Neural progenitor cell (in vitro differentiated cells): Measurements from ENCODE around the gene TNN. TPM values are rescaled to one million over a fixed set of nuclear protein-coding genes. Genes with fewer than 3 reads are reported as not detected.

ENCODE experiments used
- DNase-seq: peaks from one replicate; pipeline ENCODE4 v3.0.0-alpha.2; 2016; ENCODE audit warnings: low spot score
- H2AFZ ChIP-seq: fragments of 200-600 bp; sonication (generic); replicated peaks from 2 replicates; pipeline ENCODE4 v1.6.1; 2016; ENCODE audit warnings: antibody characterized with exemption
- H3F3A ChIP-seq: fragments of 200-600 bp; sonication (generic); 2 replicates; pipeline ENCODE4 v1.6.1; 2016; ENCODE audit warnings: antibody characterized with exemption, low read depth
- H3K27ac ChIP-seq: fragments of 200-600 bp; sonication (generic); 2 replicates; pipeline ENCODE4 v1.5.1; 2016; ENCODE audit warnings: mild to moderate bottlenecking
- H3K27me3 ChIP-seq: fragments of 200-600 bp; sonication (generic); 2 replicates; pipeline ENCODE4 v1.6.1; 2016; ENCODE audit warnings: mild to moderate bottlenecking, moderate library complexity
- H3K36me3 ChIP-seq: fragments of 200-600 bp; sonication (generic); 2 replicates; pipeline ENCODE4 v1.5.1; 2016
- H3K4me1 ChIP-seq: fragments of 200-600 bp; sonication (generic); 2 replicates; pipeline ENCODE4 v1.6.1; 2016; ENCODE audit warnings: mixed run types
- H3K4me2 ChIP-seq: fragments of 200-600 bp; sonication (generic); 2 replicates; pipeline ENCODE4 v1.6.1; 2016
- H3K4me3 ChIP-seq: fragments of 200-600 bp; sonication (generic); 2 replicates; pipeline ENCODE4 v1.5.1; 2016
- H3K79me2 ChIP-seq: fragments of 200-600 bp; sonication (generic); 2 replicates; pipeline ENCODE4 v1.6.1; 2016; ENCODE audit warnings: low read depth
- H3K9ac ChIP-seq: fragments of 200-600 bp; sonication (generic); 2 replicates; pipeline ENCODE4 v1.6.1; 2016
- H3K9me3 ChIP-seq: fragments of 200-600 bp; sonication (generic); 2 replicates; pipeline ENCODE4 v1.5.1; 2016; ENCODE audit warnings: low read depth
- H4K20me1 ChIP-seq: fragments of 200-600 bp; sonication (generic); 2 replicates; pipeline ENCODE4 v1.6.1; 2016; ENCODE audit warnings: low read depth
- H3K27ac Mint-ChIP-seq: 3 replicates; pipeline ENCODE4 v1.8.0; 2021; ENCODE audit warnings: mixed read lengths
- H3K27me3 Mint-ChIP-seq: 2 replicates; pipeline ENCODE4 v1.8.0; 2022; ENCODE audit warnings: low read depth, mild to moderate bottlenecking, inconsistent platforms, moderate library complexity, mixed read lengths; ENCODE audit not compliant: insufficient read depth
- H3K36me3 Mint-ChIP-seq: 3 replicates; pipeline ENCODE4 v1.8.0; 2021; ENCODE audit warnings: mixed read lengths
- H3K4me1 Mint-ChIP-seq: 3 replicates; pipeline ENCODE4 v1.8.0; 2021; ENCODE audit warnings: mixed read lengths
- H3K4me3 Mint-ChIP-seq: 3 replicates; pipeline ENCODE4 v1.8.0; 2021; ENCODE audit warnings: mild to moderate bottlenecking, moderate library complexity, mixed read lengths
- H3K9me3 Mint-ChIP-seq: 3 replicates; pipeline ENCODE4 v1.8.0; 2020; ENCODE audit warnings: mixed read lengths
- EZH2 ChIP-seq: fragments of 200-600 bp; sonication (generic); IDR thresholded peaks from 2 replicates; pipeline ENCODE4 v1.6.1; 2017; ENCODE audit warnings: antibody characterized with exemption, mild to moderate bottlenecking, moderate library complexity
- EZH2phosphoT487 ChIP-seq: fragments of 200-600 bp; sonication (generic); IDR thresholded peaks from 2 replicates; pipeline ENCODE4 v1.6.1; 2017; ENCODE audit warnings: antibody characterized with exemption
- total RNA-seq: library from RNA; depleted of rRNA; stranded (reverse); fragments of >200 nt; gene quantifications from 2 replicates; pipeline ENCODE4 v1.2.3, GENCODE V29; 2015; ENCODE audit warnings: low replicate concordance
- TF ChIP-seq, protein P1 (sequence below): fragments of 200-600 bp; sonication (generic); IDR thresholded peaks from 2 replicates; pipeline ENCODE4 v1.5.1; 2017; ENCODE audit warnings: antibody characterized with exemption, mild to moderate bottlenecking

The TNN gene
- total RNA-seq, 1 donor from 2014 or later = not detected

DNA sequence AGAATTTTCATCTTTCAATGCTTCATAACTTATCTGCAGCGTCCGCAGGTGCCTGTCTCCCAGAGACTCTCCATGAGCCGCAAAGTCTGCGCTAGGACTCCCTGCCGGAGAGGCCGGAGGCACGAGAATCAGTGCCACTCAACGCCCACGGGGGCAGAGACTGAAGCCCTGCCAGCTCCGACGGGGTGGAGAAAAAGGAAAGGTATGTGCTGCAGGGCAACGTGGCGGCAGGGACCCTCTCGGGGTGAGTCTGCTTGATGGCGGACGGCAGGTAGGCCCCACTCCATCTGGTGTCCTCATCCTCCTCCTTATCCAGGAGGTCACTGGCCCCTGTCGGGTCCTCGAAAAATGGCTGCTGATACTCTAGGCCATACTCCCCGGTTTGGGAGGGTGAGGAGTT lies 22.5 kb upstream of the TNN start:
- no peaks in the 10 kb centered on the region for H3K9me3 ChIP-seq
- Mint-ChIP-seq H3K36me3 (no peaks in the 10 kb centered on the region), H3K4me1 (peaks cover 6% of the 10 kb centered on the region), H3K9me3 (peaks cover 19% of the 10 kb centered on the region), H3K4me3 (no peak overlapping the region), H3K27me3 (no peaks in the 10 kb centered on the region), H3K27ac (no peak overlapping the region)
- no peak overlapping the region for H2AFZ ChIP-seq
- no peak overlapping the region for H3K4me3 ChIP-seq
- no peaks in the 10 kb centered on the region for H4K20me1 ChIP-seq
- H3K9ac ChIP-seq = no peak overlapping the region
- no peak for DNase-seq
- H3K36me3 ChIP-seq = no peaks in the 10 kb centered on the region
- no peak overlapping the region for H3K4me2 ChIP-seq
- no peaks in the 10 kb centered on the region for H3K27me3 ChIP-seq
- H3K27ac ChIP-seq = no peak overlapping the region
- H3F3A ChIP-seq = no peaks in the 10 kb centered on the region
- TF ChIP-seq, protein P1, sequence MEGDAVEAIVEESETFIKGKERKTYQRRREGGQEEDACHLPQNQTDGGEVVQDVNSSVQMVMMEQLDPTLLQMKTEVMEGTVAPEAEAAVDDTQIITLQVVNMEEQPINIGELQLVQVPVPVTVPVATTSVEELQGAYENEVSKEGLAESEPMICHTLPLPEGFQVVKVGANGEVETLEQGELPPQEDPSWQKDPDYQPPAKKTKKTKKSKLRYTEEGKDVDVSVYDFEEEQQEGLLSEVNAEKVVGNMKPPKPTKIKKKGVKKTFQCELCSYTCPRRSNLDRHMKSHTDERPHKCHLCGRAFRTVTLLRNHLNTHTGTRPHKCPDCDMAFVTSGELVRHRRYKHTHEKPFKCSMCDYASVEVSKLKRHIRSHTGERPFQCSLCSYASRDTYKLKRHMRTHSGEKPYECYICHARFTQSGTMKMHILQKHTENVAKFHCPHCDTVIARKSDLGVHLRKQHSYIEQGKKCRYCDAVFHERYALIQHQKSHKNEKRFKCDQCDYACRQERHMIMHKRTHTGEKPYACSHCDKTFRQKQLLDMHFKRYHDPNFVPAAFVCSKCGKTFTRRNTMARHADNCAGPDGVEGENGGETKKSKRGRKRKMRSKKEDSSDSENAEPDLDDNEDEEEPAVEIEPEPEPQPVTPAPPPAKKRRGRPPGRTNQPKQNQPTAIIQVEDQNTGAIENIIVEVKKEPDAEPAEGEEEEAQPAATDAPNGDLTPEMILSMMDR = no peak
- no peak for TF ChIP-seq EZH2phosphoT487
- TF ChIP-seq EZH2 = no peak
- peaks cover 8% of the 10 kb centered on the region for H3K4me1 ChIP-seq
- no peaks in the 10 kb centered on the region for H3K79me2 ChIP-seq

- H3K9me3 ChIP-seq = no peaks in the 10 kb centered on the region
- H3K9me3 Mint-ChIP-seq = peaks cover 19% of the 10 kb centered on the region
- no peak overlapping the region for H2AFZ ChIP-seq
- no peaks in the 10 kb centered on the region for H3F3A ChIP-seq
- H3K79me2 ChIP-seq = no peaks in the 10 kb centered on the region
- no peaks in the 10 kb centered on the region for H3K27me3 Mint-ChIP-seq
- H3K4me3 ChIP-seq = no peak overlapping the region
- no peak overlapping the region for H3K27ac ChIP-seq
- DNase-seq = no peak
- H3K4me1 ChIP-seq = peaks cover 8% of the 10 kb centered on the region
- H3K4me1 Mint-ChIP-seq = peaks cover 6% of the 10 kb centered on the region
- H3K4me3 Mint-ChIP-seq = no peak overlapping the region
- no peak overlapping the region for H3K27ac Mint-ChIP-seq
- H3K4me2 ChIP-seq = no peak overlapping the region
- no peak overlapping the region for H3K9ac ChIP-seq
- no peaks in the 10 kb centered on the region for H3K36me3 ChIP-seq
- TF ChIP-seq EZH2 (no peak), EZH2phosphoT487 (no peak)
- TF ChIP-seq, protein P1 = no peak
- no peaks in the 10 kb centered on the region for H4K20me1 ChIP-seq
- H3K27me3 ChIP-seq = no peaks in the 10 kb centered on the region
- no peaks in the 10 kb centered on the region for H3K36me3 Mint-ChIP-seq
Observed at GRCh38 chr1:175045519-175045918, 22.1 kb upstream of the TNN start.

GRCh38 chr1:175050992-175051391 lies 16.6 kb upstream of the TNN start:
- Histone ChIP-seq H4K20me1 (no peaks in the 10 kb centered on the region), H3K27ac (no peak overlapping the region), H3K9ac (no peak overlapping the region), H3K4me3 (no peak overlapping the region), H3K9me3 (no peaks in the 10 kb centered on the region), H3K4me1 (no peaks in the 10 kb centered on the region), H3K27me3 (no peaks in the 10 kb centered on the region), H3K79me2 (no peaks in the 10 kb centered on the region), H3F3A (no peaks in the 10 kb centered on the region), H3K4me2 (no peak overlapping the region), H3K36me3 (no peaks in the 10 kb centered on the region), H2AFZ (no peak overlapping the region)
- DNase-seq = no peak
- Mint-ChIP-seq H3K27me3 (peaks cover 2% of the 10 kb centered on the region), H3K4me3 (no peak overlapping the region), H3K9me3 (peaks cover 5% of the 10 kb centered on the region), H3K27ac (no peak overlapping the region), H3K4me1 (no peaks in the 10 kb centered on the region), H3K36me3 (no peaks in the 10 kb centered on the region)
- TF ChIP-seq EZH2 = no peak
- TF ChIP-seq, protein P1 = no peak
- no peak for TF ChIP-seq EZH2phosphoT487
